Nephron (organoid): ENCODE measurements around the gene LRCH1.

ENCODE experiments used
- H3K27ac Mint-ChIP-seq, 3 experiments: 2 replicates each; pipeline ENCODE4 v1.8.0; 2020; ENCODE audit warnings: mixed read lengths in 3 of 3, mild to moderate bottlenecking in 2 of 3, moderate library complexity in 1 of 3
- H3K27me3 Mint-ChIP-seq: 2 replicates; pipeline ENCODE4 v1.8.0; 2021; ENCODE audit warnings: low read depth, mild to moderate bottlenecking, moderate library complexity, mixed read lengths
- H3K36me3 Mint-ChIP-seq: 2 replicates; pipeline ENCODE4 v1.8.0; 2020; ENCODE audit warnings: low read depth, mixed read lengths
- H3K4me1 Mint-ChIP-seq: 2 replicates; pipeline ENCODE4 v1.8.0; 2020; ENCODE audit warnings: mixed read lengths
- H3K4me3 Mint-ChIP-seq, 3 experiments: 2 replicates each; pipeline ENCODE4 v1.8.0; 2020; ENCODE audit warnings: mild to moderate bottlenecking in 3 of 3, mixed read lengths in 3 of 3, moderate library complexity in 2 of 3
- H3K9me3 Mint-ChIP-seq: 2 replicates; pipeline ENCODE4 v1.8.0; 2020; ENCODE audit warnings: mixed read lengths
- TF ChIP-seq, protein P1 (sequence below), 3 experiments: fragments of 200-600 bp; sonication (generic); IDR thresholded peaks; one replicate each; pipeline ENCODE4 v1.5.0; 2021; ENCODE audit warnings: antibody characterized with exemption in 3 of 3; ENCODE audit not compliant: unreplicated experiment in 3 of 3

LRCH1 gene

DNA sequence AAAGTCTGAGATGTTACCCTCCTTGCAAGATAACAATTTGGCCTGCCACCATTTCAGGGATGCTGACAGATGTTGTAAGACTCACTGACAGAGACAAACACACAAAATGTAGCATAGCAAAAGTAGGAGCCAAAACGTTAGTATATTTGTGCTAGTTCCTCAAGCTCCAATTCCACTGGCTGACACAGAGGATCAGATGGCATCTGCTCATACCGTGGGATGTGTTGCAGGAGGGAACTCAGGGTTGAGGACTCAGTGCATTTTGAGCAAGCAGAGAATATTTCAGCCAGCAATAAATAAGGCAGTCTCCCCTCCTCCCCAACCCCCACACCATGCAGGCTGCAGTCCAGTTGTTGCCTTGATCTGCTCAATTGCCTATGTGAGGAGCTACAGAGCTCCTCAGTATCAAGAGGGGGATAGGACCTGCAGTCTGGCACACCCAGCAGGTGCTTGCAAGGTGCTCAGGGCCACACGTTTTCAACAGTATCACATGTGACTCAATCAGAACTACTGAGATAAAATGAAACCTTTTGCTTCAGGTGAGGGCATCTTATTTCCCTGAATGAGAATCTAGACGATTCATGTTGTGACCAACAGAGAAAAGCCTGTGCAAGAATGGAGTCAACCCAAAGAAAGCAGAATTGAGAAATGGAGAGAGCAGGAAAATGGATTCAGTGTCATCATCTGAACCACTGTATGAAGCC, 23.6 kb upstream of the LRCH1 start:
- no peaks in the 10 kb centered on the region for H3K36me3 Mint-ChIP-seq
- TF ChIP-seq, protein P1, sequence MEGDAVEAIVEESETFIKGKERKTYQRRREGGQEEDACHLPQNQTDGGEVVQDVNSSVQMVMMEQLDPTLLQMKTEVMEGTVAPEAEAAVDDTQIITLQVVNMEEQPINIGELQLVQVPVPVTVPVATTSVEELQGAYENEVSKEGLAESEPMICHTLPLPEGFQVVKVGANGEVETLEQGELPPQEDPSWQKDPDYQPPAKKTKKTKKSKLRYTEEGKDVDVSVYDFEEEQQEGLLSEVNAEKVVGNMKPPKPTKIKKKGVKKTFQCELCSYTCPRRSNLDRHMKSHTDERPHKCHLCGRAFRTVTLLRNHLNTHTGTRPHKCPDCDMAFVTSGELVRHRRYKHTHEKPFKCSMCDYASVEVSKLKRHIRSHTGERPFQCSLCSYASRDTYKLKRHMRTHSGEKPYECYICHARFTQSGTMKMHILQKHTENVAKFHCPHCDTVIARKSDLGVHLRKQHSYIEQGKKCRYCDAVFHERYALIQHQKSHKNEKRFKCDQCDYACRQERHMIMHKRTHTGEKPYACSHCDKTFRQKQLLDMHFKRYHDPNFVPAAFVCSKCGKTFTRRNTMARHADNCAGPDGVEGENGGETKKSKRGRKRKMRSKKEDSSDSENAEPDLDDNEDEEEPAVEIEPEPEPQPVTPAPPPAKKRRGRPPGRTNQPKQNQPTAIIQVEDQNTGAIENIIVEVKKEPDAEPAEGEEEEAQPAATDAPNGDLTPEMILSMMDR (IDR thresholded peaks at IDR 0.05; ENCODE audit: unreplicated experiment in 3 of 3): no peak
- H3K4me1 Mint-ChIP-seq: peaks cover 56% of the 10 kb centered on the region
- H3K27ac Mint-ChIP-seq: peak overlapping the region in 1 of 3 experiments; percentile 59
- H3K4me3 Mint-ChIP-seq: no peak overlapping the region
- H3K27me3 Mint-ChIP-seq: no peaks in the 10 kb centered on the region
- no peaks in the 10 kb centered on the region for H3K9me3 Mint-ChIP-seq

DNA sequence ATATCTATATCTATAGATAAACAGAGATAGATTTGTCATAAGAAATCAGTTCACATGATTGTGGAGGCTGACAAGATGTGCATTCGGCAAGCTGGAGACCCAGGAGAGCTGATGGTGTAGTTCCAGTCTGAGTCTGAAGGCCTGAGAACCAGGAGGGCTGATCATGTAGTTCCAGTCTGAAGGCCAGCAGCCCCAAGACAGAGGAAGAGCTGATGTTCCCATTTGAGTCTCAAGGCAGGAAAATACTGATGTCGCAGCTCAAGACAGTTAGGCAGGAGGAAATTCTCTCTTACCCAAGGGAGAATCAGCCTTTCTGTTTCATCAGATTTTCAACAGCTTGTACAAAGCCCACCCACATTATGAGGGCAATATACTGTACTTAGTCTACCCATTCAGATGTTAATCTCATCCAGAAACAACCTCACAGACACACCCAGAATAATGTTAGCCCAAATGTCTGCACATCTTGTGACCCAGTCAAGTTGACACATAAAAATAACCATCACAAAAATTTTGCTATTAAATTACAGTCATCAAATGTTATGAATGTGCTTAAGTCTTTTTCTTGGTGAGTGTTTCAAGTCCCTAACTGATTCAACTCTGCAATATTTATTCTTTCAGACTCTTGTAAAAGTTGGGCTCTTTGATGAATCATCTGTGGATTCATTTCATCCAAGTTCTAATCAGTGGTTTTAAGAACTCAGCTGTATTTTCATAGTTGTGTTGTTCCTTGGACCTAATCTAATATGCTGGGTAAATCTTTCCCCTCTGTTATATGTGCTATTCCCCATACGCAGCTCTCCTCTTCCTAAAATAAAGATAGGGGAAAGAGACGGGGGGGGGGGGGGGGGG, 22.7 kb upstream of the LRCH1 start:
- Mint-ChIP-seq H3K27me3 (no peaks in the 10 kb centered on the region), H3K4me1 (peaks cover 49% of the 10 kb centered on the region), H3K4me3 (no peak overlapping the region), H3K27ac (peak overlapping the region in 2 of 3 experiments; percentile 36 to 59), H3K9me3 (no peaks in the 10 kb centered on the region), H3K36me3 (no peaks in the 10 kb centered on the region)
- TF ChIP-seq, protein P1 (IDR thresholded peaks at IDR 0.05; ENCODE audit: unreplicated experiment in 3 of 3): no peak

DNA sequence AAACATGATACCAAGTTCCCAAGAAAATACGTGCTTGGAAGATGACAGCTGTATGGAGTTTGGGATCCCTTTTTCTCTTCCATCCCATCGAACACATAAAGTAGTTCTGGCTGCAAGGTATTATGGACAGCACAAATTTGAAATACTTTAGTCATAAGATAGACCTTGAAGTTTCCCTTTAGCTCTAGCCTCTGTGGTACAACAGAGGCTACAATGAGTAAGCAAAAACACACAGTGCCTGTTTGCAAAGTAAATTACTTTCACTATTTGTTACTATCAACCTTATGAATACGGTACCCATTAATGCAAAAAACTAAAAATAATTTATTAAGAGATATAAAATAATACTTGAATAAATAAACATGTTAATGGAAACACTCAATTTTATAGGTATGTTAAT, 21.0 kb upstream of the LRCH1 start:
- TF ChIP-seq, protein P1 (IDR thresholded peaks at IDR 0.05; ENCODE audit: unreplicated experiment in 3 of 3): no peak
- Mint-ChIP-seq H3K27ac (no peak overlapping the region), H3K4me1 (peaks cover 35% of the 10 kb centered on the region), H3K9me3 (no peaks in the 10 kb centered on the region), H3K36me3 (no peaks in the 10 kb centered on the region), H3K27me3 (no peaks in the 10 kb centered on the region), H3K4me3 (no peak overlapping the region)

DNA sequence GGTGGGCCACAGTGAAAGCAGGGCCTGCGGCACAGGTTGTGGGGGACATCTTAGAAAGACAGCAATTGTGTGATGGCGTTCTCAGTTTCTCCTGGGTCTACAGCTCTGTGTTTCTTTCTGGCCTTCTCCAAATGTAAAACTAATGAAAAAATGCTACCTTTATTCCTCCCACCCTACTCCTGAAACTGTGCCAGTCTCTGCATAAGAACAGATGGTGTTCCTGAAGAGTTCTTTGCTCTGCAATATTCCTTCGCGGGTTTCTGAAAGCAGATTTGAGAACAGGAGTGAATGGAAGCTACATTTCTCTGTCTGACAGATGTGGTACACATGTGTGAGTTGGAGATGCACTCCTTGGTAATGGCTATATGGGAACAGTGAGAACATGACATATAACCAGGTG, 18.0 kb upstream of the LRCH1 start:
- Mint-ChIP-seq H3K36me3 (no peaks in the 10 kb centered on the region), H3K4me3 (no peak overlapping the region), H3K27ac (no peak overlapping the region), H3K27me3 (no peaks in the 10 kb centered on the region), H3K9me3 (no peaks in the 10 kb centered on the region), H3K4me1 (peaks cover 18% of the 10 kb centered on the region)
- TF ChIP-seq, protein P1 (IDR thresholded peaks at IDR 0.05; ENCODE audit: unreplicated experiment in 3 of 3): no peak

DNA sequence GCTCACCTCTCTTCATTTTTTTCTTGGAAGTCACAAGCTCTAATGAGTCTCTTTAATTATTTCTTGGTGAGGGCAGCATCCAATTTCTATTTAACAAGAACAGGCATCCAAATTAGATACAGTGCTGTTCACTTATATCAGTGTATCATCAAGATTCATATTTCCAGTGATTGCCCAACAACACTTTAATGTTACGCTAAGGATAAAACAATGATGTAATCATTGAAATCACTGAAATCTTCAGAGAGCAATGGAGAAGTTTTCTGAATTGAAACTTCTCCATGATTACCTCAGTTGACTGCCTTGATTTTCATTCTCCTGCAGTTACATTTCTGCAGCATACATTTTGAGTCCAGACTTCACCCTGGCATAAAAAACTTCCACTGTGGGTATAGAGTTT, 17.1 kb upstream of the LRCH1 start:
- Mint-ChIP-seq H3K4me3 (no peak overlapping the region), H3K9me3 (no peaks in the 10 kb centered on the region), H3K27ac (no peak overlapping the region), H3K27me3 (no peaks in the 10 kb centered on the region), H3K36me3 (no peaks in the 10 kb centered on the region), H3K4me1 (peaks cover 10% of the 10 kb centered on the region)
- TF ChIP-seq, protein P1 (IDR thresholded peaks at IDR 0.05; ENCODE audit: unreplicated experiment in 3 of 3): no peak
